Left lobe of liver (tissue), 2 donors: ENCODE data around the gene SPACA5. TPM values are rescaled to one million over a fixed set of nuclear protein-coding genes. Genes with fewer than 3 reads are reported as not detected.
"Not testable (repeated sequence)": the region's sequence is repeated elsewhere in the genome, so short reads cannot be mapped to it uniquely, and the experiment has no call there.

Source experiments
- ATAC-seq: fragments of 200-7000 bp; cut with Tn5 transposase; one replicate; pipeline ENCODE4 v1.9.1; 2020; ENCODE audit warnings: mild to moderate bottlenecking, moderate library complexity
- DNase-seq: peaks from one replicate; pipeline ENCODE4 v3.0.0-alpha.2; 2020; ENCODE audit warnings: low spot score
- total RNA-seq: library from RNA; stranded (reverse); gene quantifications from one replicate; pipeline ENCODE4 v1.2.1, GENCODE V29; 2021
- donor health status: DM: no; HTN: no; CAD: no; lungs with moderate emphysema.
- donor health status: DM: no; HTN: yes; CAD: no.

SPACA5 gene
- total RNA-seq, 1 donor from 2014 or later, result not detected

DNA sequence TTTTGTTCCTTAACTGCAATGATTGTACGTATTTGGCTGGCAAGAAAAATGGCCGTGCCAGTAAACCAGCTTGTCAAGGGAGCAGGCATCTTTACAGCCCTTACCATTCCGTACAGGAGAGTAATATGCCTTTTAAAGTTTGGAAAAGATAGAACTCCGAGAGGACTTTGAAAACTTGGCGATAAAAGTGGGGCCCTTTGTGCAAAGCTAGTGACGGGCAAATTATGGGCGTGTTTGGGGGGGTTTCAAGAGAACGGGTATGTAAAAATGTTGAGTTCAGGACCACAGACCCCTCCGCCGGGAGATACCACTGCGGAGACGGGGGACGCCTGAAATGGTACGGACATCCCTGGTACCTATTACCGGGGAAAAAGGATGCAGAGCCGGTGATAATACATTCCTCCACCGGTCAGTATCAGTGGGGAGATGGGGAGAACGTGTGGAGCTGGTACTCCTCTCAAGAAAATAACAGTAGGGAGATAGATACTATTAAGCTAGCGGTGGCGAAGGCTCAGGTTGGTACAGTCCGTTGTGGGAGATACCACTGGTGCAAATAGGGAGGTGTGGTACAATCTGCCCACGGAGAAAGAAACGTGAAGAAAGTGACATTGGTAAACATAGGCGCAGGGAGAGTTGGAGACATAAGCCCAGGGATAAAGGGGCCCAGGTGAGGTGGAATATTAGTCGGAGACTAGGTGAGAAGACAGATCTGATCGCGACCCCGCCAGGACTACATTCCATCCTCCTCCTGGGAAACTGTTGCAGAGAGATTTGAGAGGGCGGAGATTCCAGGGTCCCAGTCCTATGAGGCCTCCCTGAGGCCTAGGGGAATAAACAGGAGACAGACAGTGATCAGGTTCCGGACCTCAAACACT lies 14.5 kb downstream of the SPACA5 start:
- peak; percentile 75 for DNase-seq
- ATAC-seq, result peak; percentile 88

DNA sequence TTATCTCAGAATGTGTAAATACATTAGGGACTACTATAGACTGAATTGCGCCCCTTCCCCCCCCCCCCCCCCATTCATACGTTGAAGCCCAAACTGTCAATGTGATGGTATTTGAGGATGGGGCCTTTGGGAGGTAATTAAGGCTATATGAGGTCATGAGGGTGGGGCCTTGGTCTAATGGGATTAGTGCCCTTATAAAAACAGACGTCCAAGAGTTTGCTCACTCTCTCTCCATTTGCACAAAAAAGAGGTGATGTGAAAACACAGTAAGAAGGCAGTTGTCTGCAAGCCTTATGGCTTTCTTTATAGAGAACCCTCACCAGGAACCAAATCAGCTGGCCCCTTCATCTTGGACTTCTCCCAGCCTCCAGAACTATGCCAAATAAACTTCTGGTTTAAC lies 15.3 kb downstream of the SPACA5 start:
- ATAC-seq, result no peak
- no peak for DNase-seq

DNA sequence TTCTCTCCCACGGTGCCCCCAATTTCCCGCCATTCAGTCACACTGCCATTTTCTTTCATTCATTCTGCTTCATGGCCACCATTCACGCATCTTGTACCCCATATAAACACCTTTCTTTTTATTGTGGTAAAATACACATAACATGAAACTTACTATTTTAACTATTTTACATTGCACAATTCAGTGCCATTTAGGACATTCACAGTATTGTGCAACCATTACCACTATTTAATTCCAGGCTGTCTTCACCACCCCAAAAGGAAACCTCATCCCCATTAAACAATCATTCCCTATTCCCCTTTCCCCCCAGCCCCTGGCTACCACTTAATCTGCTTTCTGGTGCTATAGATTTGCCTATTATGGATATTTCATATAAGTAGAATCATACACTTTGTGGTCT lies 15.9 kb downstream of the SPACA5 start:
- no peak for DNase-seq
- no peak for ATAC-seq

DNA sequence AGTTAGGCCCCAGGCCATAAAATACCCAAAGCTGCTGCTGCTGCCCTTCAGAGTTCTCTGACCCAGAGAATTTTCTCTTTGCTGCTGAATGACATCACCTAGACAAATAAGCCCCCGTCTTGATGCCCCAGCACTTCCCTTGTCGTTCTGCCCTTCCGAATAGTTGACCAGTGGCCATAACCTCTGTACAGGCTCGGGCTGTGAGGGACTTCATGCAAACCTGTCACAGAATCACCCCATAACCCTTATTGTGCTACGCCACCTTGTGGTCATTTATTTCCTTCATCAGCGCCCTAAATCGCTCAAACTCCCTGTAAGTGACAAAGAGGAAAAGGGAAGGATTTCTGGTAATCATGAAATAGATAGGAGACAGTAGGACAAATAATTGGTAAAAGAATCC lies 18.8 kb downstream of the SPACA5 start:
- ATAC-seq, result peak; percentile 72
- peak; percentile 49 for DNase-seq

DNA sequence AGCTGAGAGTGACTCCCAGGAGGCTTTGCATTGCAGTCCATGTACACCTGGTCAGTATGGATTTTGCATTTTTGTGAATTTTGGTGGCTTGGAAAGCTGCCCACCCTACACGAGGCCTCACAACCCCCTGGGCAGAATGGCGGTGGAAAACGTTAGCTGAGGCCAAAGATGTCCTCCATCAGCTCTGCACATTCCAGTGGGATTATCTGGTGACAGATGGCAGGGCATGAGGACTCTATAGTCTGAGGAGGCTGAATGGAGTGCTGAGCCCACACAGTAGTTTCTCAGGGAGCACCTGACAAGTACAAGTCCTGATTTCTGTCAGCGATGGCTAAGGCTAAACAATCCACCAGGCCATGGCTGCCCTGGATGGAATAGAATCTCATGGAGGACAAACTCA lies 20.8 kb downstream of the SPACA5 start:
- not testable (repeated sequence) for DNase-seq

DNA sequence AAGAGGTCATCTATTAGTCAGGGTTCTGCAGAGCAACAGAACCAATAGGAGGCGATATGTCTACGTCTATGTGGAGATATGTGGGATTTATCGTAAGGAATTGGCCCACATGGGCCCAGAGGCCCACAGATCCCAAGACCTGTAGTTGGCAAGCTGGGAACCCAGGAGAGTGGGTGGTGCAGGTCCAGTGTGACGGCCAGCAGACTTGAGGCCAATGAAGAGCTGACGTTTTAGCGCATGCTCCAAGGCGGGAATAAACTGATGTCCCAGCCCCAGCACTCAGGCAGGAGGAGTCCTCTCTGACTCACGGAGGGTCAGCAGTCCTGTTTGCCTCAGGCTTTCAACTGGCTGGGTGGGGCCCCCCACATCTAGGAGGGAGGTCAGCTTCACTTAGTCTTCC lies 21.3 kb downstream of the SPACA5 start:
- DNase-seq (no peak), ATAC-seq (no peak)

More for the DNA sequence above, 20.8 kb downstream of the SPACA5 start:
- not testable (repeated sequence) for ATAC-seq

DNA sequence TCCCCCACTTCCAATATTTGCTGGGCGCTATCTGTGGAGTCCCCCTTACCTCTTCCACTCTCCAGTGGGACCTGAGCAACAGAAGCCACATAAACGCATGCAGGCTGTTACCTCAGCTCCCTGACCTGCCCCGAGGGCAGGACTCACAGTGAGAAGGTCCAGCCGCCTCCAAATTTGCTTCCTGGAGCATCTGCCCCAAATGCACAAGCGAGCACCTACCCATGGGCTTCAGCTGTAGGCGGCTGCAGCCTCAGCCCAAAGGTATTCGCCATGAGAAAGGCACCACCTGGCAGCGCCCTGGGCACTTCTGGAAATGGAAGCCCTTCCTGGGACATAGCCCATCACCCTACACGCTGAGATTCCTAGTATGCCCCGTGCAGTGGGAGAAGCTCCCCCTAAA lies 23.4 kb downstream of the SPACA5 start:
- ATAC-seq, result no peak

DNA sequence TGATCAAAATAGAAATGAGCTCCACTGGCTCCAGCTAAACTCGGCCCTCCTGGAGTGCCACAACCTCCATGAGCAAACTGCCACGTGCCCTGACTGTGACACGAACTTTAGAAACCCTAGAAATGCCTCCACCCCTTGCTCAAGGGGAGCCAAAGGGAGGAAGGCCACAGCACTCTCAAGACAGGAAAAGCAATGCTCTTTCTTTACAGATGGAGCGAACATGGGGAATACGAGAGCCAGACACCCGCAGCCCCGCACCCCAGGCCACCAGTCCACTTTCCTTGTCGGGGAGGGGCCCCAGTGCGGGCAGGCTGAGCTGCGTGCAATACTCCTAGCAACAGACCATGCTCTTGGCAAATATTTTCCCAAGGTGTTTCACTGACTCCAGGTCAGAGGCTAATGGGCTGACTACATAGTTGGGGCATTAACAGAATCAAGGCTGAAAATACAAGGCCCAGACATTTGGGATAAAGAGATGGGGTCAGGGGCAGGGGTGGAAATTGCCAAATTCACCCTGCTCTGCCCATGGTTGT lies 23.9 kb downstream of the SPACA5 start:
- ATAC-seq, DNase-seq: not testable (repeated sequence)

More for the DNA sequence above, 23.4 kb downstream of the SPACA5 start:
- DNase-seq, result no peak

DNA sequence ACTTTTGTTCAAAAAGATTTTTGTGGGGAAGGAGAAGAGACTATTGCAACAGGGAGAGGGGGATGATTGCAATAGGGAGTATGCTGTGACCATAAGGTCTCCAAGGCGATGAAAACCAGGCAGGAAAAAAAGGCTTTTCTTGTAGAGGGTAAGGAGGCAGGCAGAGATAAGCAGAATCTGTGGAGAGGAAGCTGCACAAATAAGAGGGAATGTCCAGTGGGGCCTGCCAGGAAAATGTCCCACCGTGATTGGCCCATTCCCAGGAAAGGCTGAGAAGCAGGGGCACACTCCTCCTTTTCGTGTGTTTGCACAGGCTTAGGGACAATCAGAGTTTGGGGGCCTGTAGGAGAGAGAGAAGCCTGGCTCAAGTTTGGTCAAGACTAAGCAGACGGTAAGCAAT lies 29.1 kb downstream of the SPACA5 start:
- no peak for DNase-seq
- no peak for ATAC-seq

DNA sequence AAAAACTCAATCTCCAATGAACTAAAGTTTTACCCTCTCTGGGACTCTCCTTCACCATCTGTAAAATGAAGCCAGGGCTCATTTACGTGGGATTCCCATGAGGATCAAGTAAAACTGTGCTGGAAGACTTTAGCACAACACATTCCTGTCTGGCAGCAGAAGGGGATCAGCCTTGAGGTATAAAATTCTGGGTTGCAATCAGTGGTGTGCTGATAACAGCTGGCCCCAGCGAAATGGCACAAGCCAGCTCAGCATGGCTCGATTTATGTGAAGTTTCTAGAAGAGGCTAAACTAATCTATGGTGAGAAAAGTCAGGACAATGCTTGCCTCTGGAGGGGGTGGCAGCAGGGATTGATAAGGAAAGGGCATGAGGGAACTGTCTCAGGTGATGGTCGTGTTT lies 36.3 kb downstream of the SPACA5 start:
- DNase-seq, result no peak
- no peak for ATAC-seq

DNA sequence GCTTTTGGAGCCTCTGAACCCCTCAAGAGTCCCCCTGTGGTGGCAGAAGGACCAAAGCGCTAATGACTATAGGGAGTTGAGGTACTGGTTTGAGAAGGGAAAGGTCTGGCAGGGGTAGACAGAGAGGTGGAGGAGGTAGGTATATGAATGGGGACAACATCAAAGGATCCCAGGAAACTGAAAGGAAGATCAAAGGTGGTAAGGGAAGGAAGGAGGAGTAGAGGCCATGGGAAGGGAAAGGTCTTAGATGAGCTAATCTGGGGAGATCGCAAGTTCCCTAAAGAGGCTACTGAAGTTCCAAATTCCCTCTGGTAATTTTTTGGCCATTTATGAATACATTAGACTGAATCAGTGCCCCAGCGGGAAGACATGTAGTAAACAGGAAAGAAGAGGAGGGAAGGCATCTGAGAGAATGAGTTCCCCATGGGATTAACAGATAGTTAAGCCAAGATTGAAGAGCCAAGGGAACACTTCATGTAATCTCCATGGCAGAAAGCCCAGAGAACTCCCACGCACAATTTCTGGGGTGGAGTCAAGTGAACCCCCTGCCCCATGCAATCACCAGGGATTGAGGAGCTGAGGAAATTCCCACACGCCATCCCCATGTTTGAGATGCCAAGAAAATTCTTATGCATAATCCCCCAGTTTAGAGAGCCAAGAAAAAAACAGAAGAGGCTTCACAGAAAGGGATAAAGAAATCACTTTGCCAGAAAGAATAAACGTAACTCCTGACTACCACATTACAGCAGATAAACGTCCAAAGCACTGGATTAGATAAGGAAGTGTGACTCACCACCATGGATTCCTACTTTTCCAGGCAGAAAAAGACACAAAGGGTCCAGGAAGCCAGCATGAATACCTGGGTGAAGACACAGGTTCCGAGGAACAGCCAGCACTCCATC lies 38.9 kb downstream of the SPACA5 start:
- DNase-seq (no peak), ATAC-seq (no peak)

DNA sequence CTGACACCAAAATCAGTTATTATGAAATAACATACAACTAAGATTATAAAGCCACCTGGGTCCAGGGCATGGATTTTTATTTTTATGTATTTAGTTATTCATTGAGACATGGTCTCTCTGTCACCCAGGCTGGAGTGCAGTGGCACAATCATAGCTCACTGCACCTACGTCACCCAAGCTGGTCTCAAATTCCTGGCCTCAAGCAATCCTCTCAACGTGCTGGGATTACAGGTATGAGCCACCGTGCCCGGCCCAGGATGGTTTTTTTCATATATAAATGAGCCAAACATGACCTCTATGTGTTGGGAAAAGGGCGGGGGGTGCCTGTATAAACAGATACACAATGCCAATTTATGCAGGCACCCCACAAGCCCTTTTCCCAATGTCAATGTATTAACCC lies 40.1 kb downstream of the SPACA5 start:
- ATAC-seq (no peak), DNase-seq (no peak)

DNA sequence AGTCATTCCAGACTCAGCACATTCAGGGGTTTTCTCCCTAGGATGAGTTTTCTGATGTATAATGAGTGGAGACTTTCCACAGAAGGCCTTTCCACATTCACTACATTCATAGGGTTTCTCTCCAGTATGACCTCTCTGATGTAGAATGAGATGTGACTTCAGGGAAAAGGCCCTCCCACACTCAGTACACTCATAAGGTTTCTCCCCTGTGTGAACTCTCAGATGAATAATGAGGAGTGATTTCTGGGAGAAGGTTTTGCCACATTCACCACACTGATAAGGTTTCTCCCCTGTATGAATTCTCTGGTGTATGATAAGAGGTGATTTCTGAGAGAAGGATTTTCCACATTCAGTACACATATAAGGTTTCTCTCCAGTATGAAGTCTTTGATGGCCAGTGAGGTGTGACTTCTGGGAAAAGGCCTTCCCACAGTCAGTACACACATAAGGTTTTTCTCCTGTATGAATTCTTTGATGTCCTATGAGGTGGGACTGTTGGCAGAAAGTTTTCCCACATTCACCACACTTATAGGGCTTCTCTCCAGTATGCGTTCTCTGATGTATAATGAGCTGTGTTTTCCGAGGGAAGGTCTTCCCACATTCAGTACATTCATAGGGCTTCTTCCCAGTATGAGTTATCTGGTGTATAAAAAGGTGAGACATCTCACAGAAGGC lies 52.0 kb downstream of the SPACA5 start:
- DNase-seq (no peak), ATAC-seq (no peak)

DNA sequence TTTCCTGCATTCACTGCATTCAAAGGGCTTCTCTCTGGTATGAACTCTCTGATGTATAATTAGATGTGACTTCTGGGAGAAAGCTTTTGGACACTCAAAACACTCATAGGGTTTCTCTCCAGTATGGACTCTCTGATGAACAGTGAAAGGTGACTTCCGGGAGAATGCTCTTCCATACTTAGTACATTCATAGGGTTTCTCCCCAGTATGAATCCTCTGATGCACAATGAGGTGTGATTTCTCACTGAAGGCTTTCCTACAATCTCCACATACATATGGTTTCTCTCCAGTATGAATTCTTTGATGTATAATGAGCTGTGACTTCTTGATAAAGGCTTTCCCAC lies 52.5 kb downstream of the SPACA5 start:
- ATAC-seq (no peak), DNase-seq (no peak)

Other genes starting within 250 kb of the SPACA5 start
- gene ZNF81, start 170.1 kb upstream of the SPACA5 start, total RNA-seq, result 5.3 TPM
- 2.2 TPM for gene ZNF182, start 3.0 kb upstream of the SPACA5 start, total RNA-seq
- 1.1 TPM for gene ZNF630, start 64.7 kb downstream of the SPACA5 start, total RNA-seq
- gene SPACA5B, start 123.6 kb downstream of the SPACA5 start, total RNA-seq, result not detected
- gene SSX5, start 189.8 kb downstream of the SPACA5 start, total RNA-seq, result not detected
- gene SSX1, start 248.4 kb downstream of the SPACA5 start, total RNA-seq, result 0.13 TPM